SK-N-SH (cell line): ENCODE data around the gene PTPRJ.

Experiments
- EP300 ChIP-seq, 2 experiments: IDR thresholded peaks; 2 replicates each; pipeline versions ENCODE4 v1.4.0 to v1.6.1; 2012; ENCODE audit warnings: borderline replicate concordance in 1 of 2, low read depth in 1 of 2, low read length in 1 of 2
- GABPA ChIP-seq: IDR thresholded peaks from 2 replicates; pipeline ENCODE4 v1.4.0; 2012; ENCODE audit warnings: low read depth, mild to moderate bottlenecking
- POLR2AphosphoS5 ChIP-seq: IDR thresholded peaks from 2 replicates; pipeline ENCODE4 v1.6.1; 2012; ENCODE audit warnings: low read depth, low read length
- RFX5 ChIP-seq: IDR thresholded peaks from 2 replicates; pipeline ENCODE4 v1.6.1; 2012; ENCODE audit warnings: mild to moderate bottlenecking, improper control_type of control experiment, low read length
- TF ChIP-seq, protein P1 (sequence below): fragments of 200-600 bp; sonication (generic); IDR thresholded peaks from 2 replicates; pipeline ENCODE4 v1.6.1; 2017; ENCODE audit warnings: antibody characterized with exemption, mild to moderate bottlenecking, moderate library complexity

DNA sequence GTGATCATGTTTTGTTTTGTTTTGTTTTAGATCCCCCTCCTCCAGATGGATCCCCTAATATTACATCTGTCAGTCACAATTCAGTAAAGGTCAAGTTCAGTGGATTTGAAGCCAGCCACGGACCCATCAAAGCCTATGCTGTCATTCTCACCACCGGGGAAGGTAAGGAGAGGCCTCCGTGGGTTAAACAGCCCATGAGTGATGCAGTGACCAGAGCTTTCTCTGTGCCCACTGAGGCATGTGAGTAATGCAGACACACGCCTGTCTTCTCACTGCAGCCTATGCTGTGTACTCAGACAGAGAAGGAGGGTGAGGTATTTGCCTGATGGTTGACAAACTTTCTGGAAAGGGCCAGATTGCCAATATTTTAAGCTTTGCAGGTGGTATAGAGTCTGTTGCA is 162.5 kb downstream of the PTPRJ start:
- TF ChIP-seq GABPA (no peak), POLR2AphosphoS5 (no peak), EP300 (IDR thresholded peaks at IDR 0.05; ENCODE audit: borderline replicate concordance in 1 of 2, low read depth in 1 of 2, low read length in 1 of 2) (no peak), RFX5 (no peak)
- TF ChIP-seq, protein P1, sequence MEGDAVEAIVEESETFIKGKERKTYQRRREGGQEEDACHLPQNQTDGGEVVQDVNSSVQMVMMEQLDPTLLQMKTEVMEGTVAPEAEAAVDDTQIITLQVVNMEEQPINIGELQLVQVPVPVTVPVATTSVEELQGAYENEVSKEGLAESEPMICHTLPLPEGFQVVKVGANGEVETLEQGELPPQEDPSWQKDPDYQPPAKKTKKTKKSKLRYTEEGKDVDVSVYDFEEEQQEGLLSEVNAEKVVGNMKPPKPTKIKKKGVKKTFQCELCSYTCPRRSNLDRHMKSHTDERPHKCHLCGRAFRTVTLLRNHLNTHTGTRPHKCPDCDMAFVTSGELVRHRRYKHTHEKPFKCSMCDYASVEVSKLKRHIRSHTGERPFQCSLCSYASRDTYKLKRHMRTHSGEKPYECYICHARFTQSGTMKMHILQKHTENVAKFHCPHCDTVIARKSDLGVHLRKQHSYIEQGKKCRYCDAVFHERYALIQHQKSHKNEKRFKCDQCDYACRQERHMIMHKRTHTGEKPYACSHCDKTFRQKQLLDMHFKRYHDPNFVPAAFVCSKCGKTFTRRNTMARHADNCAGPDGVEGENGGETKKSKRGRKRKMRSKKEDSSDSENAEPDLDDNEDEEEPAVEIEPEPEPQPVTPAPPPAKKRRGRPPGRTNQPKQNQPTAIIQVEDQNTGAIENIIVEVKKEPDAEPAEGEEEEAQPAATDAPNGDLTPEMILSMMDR: no peak
